ENCODE data around the gene NUP98. TPM values are rescaled to one million over a fixed set of nuclear protein-coding genes. Genes with fewer than 3 reads are reported as not detected.

NUP98 gene
- total and polyA plus RNA-seq, 2 of the 13 experiments (the other 11 are each of a cell fraction or from before 2014, with no cell fraction given) = 76.6 to 85.3 TPM

- no peak for TF ChIP-seq STAT6 (CRISPR knock-in tag; IDR thresholded peaks at IDR 0.05; ENCODE audit: borderline replicate concordance)
- TF ChIP-seq ZBTB25 (CRISPR knock-in tag; IDR thresholded peaks at IDR 0.05) = no peak
- no peak for TF ChIP-seq NRL (CRISPR knock-in tag; IDR thresholded peaks at IDR 0.05; ENCODE audit: borderline replicate concordance)
- TF ChIP-seq POLR2A (IDR thresholded peaks at IDR 0.05; ENCODE audit: insufficient read depth in 1 of 2, low read depth in 2 of 2, low read length in 2 of 2) = peak in 1 of 2 experiments; percentile 65; a peak in 2 of 4 replicates
- TF ChIP-seq KMT2B (CRISPR knock-in tag; IDR thresholded peaks at IDR 0.05) = no peak
- no peak for TF ChIP-seq ZNF124 (CRISPR knock-in tag; IDR thresholded peaks at IDR 0.05)
- TF ChIP-seq DZIP1 (CRISPR knock-in tag; IDR thresholded peaks at IDR 0.05) = no peak
- TF ChIP-seq ZSCAN21 (CRISPR knock-in tag; IDR thresholded peaks at IDR 0.05; ENCODE audit: borderline replicate concordance) = peak; percentile 14; the same call in 1 of the 2 replicates
- TF ChIP-seq GTF2F1 (IDR thresholded peaks at IDR 0.05; ENCODE audit: low read length) = no peak
- no peak for TF ChIP-seq NR0B2 (CRISPR knock-in tag; IDR thresholded peaks at IDR 0.05)
- TF ChIP-seq MAF1 (CRISPR knock-in tag; IDR thresholded peaks at IDR 0.05; ENCODE audit: borderline replicate concordance) = no peak
- peak; percentile 57; the same call in 1 of the 2 replicates for TF ChIP-seq SAP130 (CRISPR knock-in tag; IDR thresholded peaks at IDR 0.05; ENCODE audit: low read depth)
- no peak for TF ChIP-seq ZNF276 (CRISPR knock-in tag; IDR thresholded peaks at IDR 0.05; ENCODE audit: low read depth)
- no peak for TF ChIP-seq ZSCAN20 (CRISPR knock-in tag; IDR thresholded peaks at IDR 0.05; ENCODE audit: borderline replicate concordance)
- TF ChIP-seq YY1 (IDR thresholded peaks at IDR 0.05; ENCODE audit: insufficient read depth, insufficient replicate concordance, low read depth, low read length) = peak; percentile 32
- TF ChIP-seq SP4 (CRISPR knock-in tag; IDR thresholded peaks at IDR 0.05) = peak; percentile 36; the same call in 1 of the 2 replicates
- TF ChIP-seq ADNP (CRISPR knock-in tag; IDR thresholded peaks at IDR 0.05) = no peak
- TF ChIP-seq SOX6 (IDR thresholded peaks at IDR 0.05) = no peak
- no peak for TF ChIP-seq SOX6 (CRISPR knock-in tag; IDR thresholded peaks at IDR 0.05)
- TF ChIP-seq CBX1 (IDR thresholded peaks at IDR 0.05; ENCODE audit: low read depth) = peak; percentile 16
- no peak for TF ChIP-seq ZNF143 (CRISPR knock-in tag; IDR thresholded peaks at IDR 0.05)
- TF ChIP-seq SMYD3 (CRISPR knock-in tag; IDR thresholded peaks at IDR 0.05) = no peak
These were observed 43.6 kb upstream of the NUP98 start, which contains the start of gene RHOG (continued) for GRCh38 chr11:3840870-3841425.
